HCT116 (cell line): ENCODE data around the gene NUP43. TPM values are rescaled to one million over a fixed set of nuclear protein-coding genes. Genes with fewer than 3 reads are reported as not detected.
"Not testable (repeated sequence)": the region's sequence is repeated elsewhere in the genome, so short reads cannot be mapped to it uniquely, and the experiment has no call there.

ENCODE experiments used
- ATAC-seq: fragments of 200-7000 bp; cut with Tn5 transposase; 2 replicates; pipeline ENCODE4 v1.9.1; 2020; ENCODE audit warnings: mild to moderate bottlenecking, moderate library complexity
- BruUV-seq: library from RNA; stranded (reverse); fragments of 400-500 nt; replicated peaks from 2 replicates; lab custom pipeline; 2021; lab: Mats Ljungman, UMichigan
- CTCF ChIA-PET: fragments of 300-600 bp; sonication (Branson Sonifier 250); formaldehyde crosslinking; loops from one replicate; lab custom pipeline; 2021; ENCODE audit warnings: antibody characterized with exemption; lab: Charles Lee
- POLR2A ChIA-PET: fragments of 300-600, 350-600 bp; sonication (Branson Sonifier 250); formaldehyde crosslinking; loops from one replicate; lab custom pipeline; 2021; ENCODE audit warnings: antibody characterized with exemption; lab: Charles Lee
- RAD21 ChIA-PET, 2 experiments: fragments of 300-600 bp; sonication (Branson Sonifier 250); formaldehyde crosslinking; loops; one replicate each; lab custom pipeline; 2023; ENCODE audit warnings: low total read pairs in 2 of 2; ENCODE audit not compliant: uncharacterized antibody in 2 of 2, unreplicated experiment in 2 of 2, low non-redundant PET in 1 of 2; lab: Charles Lee
- DNase-seq: peaks from one replicate; pipeline ENCODE4 v3.0.0-alpha.2; 2010; ENCODE audit warnings: low read depth, low spot score
- H2AFZ ChIP-seq: fragments of 200-600 bp; shearing (Covaris generic), sonication (generic); 2 replicates; pipeline ENCODE4 v1.6.1; 2017; ENCODE audit warnings: low read depth, mixed run types, mixed read lengths, antibody characterized with exemption, low read length; ENCODE audit not compliant: poor library complexity, severe bottlenecking
- H3K27ac ChIP-seq: 2 replicates; pipeline ENCODE4 v1.5.1; 2012; ENCODE audit warnings: low read depth, low read length
- H3K27me3 ChIP-seq: fragments of 200-600 bp; sonication (generic); 2 replicates; pipeline ENCODE4 v1.6.1; 2016; ENCODE audit warnings: mixed run types, low read length, mixed read lengths; ENCODE audit not compliant: insufficient read depth
- H3K36me3 ChIP-seq, 2 experiments: fragments of 200-500 bp in 1 of 2; fragments of 200-600 bp in 1 of 2; sonication (Bioruptor generic) in 1 of 2; sonication (generic) in 1 of 2; 2 replicates each; pipeline versions ENCODE4 v1.5.1 to v1.6.1; 2014 to 2016; ENCODE audit warnings: low read length in 2 of 2, inconsistent platforms in 1 of 2, mixed read lengths in 1 of 2, mixed run types in 1 of 2; ENCODE audit not compliant: insufficient read depth in 2 of 2, control insufficient read depth in 1 of 2
- H3K4me1 ChIP-seq, 2 experiments: fragments of 200-600 bp in 1 of 2; sonication (generic) in 1 of 2; 2 replicates each; pipeline versions ENCODE4 v1.5.1 to v1.6.1; 2012 to 2017; ENCODE audit warnings: low read length in 2 of 2, inconsistent platforms in 1 of 2, mild to moderate bottlenecking in 1 of 2, mixed read lengths in 1 of 2, mixed run types in 1 of 2, moderate library complexity in 1 of 2; ENCODE audit not compliant: insufficient read depth in 2 of 2, control insufficient read depth in 1 of 2
- H3K4me2 ChIP-seq: fragments of 200-600 bp; sonication (generic); 2 replicates; pipeline ENCODE4 v1.6.1; 2017; ENCODE audit warnings: mixed run types, low read length, mixed read lengths
- H3K4me3 ChIP-seq, 2 experiments: fragments of 200-600 bp in 1 of 2; sonication (generic) in 1 of 2; replicated peaks in 1 of 2; 2 replicates each; pipeline ENCODE4 v1.5.1; 2011 to 2016; ENCODE audit warnings: low read length in 2 of 2, control low read depth in 1 of 2, low read depth in 1 of 2, mild to moderate bottlenecking in 1 of 2, mixed read lengths in 1 of 2, mixed run types in 1 of 2
- H3K79me2 ChIP-seq: fragments of 200-600 bp; sonication (generic); 2 replicates; pipeline ENCODE4 v1.6.1; 2017; ENCODE audit warnings: mild to moderate bottlenecking, mixed run types, low read length, moderate library complexity, mixed read lengths; ENCODE audit not compliant: insufficient read depth
- H3K9ac ChIP-seq: fragments of 200-600 bp; sonication (generic); 2 replicates; pipeline ENCODE4 v1.6.1; 2016; ENCODE audit warnings: low read length, mixed read lengths
- H3K9me2 ChIP-seq: fragments of 200-600 bp; sonication (generic), shearing (Covaris generic); 2 replicates; pipeline ENCODE4 v1.6.1; 2017; ENCODE audit warnings: mixed run types, mild to moderate bottlenecking, moderate library complexity; ENCODE audit not compliant: insufficient read depth
- H3K9me3 ChIP-seq, 2 experiments: fragments of 200-500 bp in 1 of 2; fragments of 200-600 bp in 1 of 2; sonication (Bioruptor generic) in 1 of 2; sonication (generic) in 1 of 2; 2 replicates each; pipeline ENCODE4 v1.6.1; 2014 to 2017; ENCODE audit warnings: low read length in 2 of 2, mixed read lengths in 2 of 2, inconsistent platforms in 1 of 2, low read depth in 1 of 2, mild to moderate bottlenecking in 1 of 2, mixed run types in 1 of 2, moderate library complexity in 1 of 2; ENCODE audit not compliant: control insufficient read depth in 1 of 2, insufficient read depth in 1 of 2
- H4K20me1 ChIP-seq: fragments of 200-600 bp; sonication (generic), shearing (Covaris generic); 2 replicates; pipeline ENCODE4 v1.6.1; 2017; ENCODE audit warnings: mixed run types, mild to moderate bottlenecking, moderate library complexity; ENCODE audit not compliant: insufficient read depth
- EZH2 ChIP-seq: fragments of 200-600 bp; sonication (generic); IDR thresholded peaks from 2 replicates; pipeline ENCODE4 v1.6.1; 2017; ENCODE audit warnings: antibody characterized with exemption, mixed run types
- FOSL1 ChIP-seq: IDR thresholded peaks from 2 replicates; pipeline ENCODE4 v1.6.1; 2012; ENCODE audit warnings: low read depth
- JUND ChIP-seq: IDR thresholded peaks from 2 replicates; pipeline ENCODE4 v1.6.1; 2012
- intact Hi-C: fragments of 100-400 bp; cut with micrococcal nuclease; formaldehyde crosslinking; loops from 2 replicates; pipeline ENCODE4 v1.10.0; 2022
- total RNA-seq: library from RNA; stranded (reverse); gene quantifications from one replicate; pipeline ENCODE4 v1.2.1, GENCODE V29; 2021; ENCODE audit not compliant: unreplicated experiment
- TF ChIP-seq, protein P1 (sequence below): IDR thresholded peaks from 2 replicates; pipeline ENCODE4 v1.6.1; 2012

NUP43 gene
- total RNA-seq, 1 experiment from 2014 or later = 51.0 TPM

- TF ChIP-seq EZH2 = no peak
- TF ChIP-seq, protein P1, sequence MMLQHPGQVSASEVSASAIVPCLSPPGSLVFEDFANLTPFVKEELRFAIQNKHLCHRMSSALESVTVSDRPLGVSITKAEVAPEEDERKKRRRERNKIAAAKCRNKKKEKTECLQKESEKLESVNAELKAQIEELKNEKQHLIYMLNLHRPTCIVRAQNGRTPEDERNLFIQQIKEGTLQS = no peak
Observed at GRCh38 chr6:149749594-149750135, 3.3 kb upstream of the NUP43 start, which contains the start of gene PCMT1 (continued).

- DNase-seq, H3K9me3 ChIP-seq, H4K20me1 ChIP-seq, H3K9me2 ChIP-seq, H3K27me3 ChIP-seq, H3K36me3 ChIP-seq, CTCF ChIA-PET, intact Hi-C loops, H2AFZ ChIP-seq: not testable (repeated sequence)
- peak overlapping the region; percentile 94 for H3K27ac ChIP-seq
- ChIA-PET RAD21 (interaction anchor here in 1 of 2 experiments (0.7 kb wide), 1 partner anchor 47 kb away, joined by 3 read pairs; no protein-coding TSS in a partner anchor), POLR2A (interaction anchor here (0.7 kb wide), 1 partner anchor 217 kb away, joined by 3 read pairs; no protein-coding TSS in a partner anchor)
- peak overlapping the region; percentile 85 to 99 for H3K4me3 ChIP-seq
- TF ChIP-seq JUND (peak; percentile 44; the same call in 1 of the 2 replicates), FOSL1 (peak; percentile 56)
- H3K4me1 ChIP-seq = peaks cover 17 to 28% of the 10 kb centered on the region in 2 experiments
- H3K4me2 ChIP-seq = peak overlapping the region; percentile 91
- TSS peak; percentile 26 for BruUV-seq
- ATAC-seq = peak; percentile 12
- peak overlapping the region; percentile 98 for H3K9ac ChIP-seq
- peaks cover 67% of the 10 kb centered on the region for H3K79me2 ChIP-seq
Observed at GRCh38 chr6:149749082-149749593, 2.8 kb upstream of the NUP43 start.

DNA sequence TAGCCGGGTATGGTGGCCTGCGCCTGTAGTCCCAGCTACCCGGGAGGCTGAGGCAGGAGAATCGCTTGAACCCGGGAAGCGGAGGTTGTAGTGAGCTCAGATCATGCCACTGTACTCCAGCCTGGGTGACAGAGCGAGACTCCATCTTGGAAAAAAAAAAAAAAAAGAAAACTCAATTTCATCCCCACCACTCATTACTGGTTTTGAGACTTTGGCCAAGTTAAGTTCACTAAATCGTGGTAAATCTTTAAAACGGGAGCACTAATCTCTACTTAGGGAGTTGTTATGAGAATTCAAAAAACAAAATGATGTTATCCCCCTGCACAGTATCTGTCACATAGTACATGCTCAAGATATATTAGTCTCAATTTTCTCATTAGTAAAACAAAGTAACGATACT, 1.1 kb downstream of the NUP43 start:
- ATAC-seq, H3K9me3 ChIP-seq, H3K27ac ChIP-seq, CTCF ChIA-PET, DNase-seq, H2AFZ ChIP-seq, H3K27me3 ChIP-seq, H3K9me2 ChIP-seq, H4K20me1 ChIP-seq, intact Hi-C loops, BruUV-seq, POLR2A ChIA-PET: not testable (repeated sequence)
- H3K4me3 ChIP-seq = peak overlapping the region; percentile 90 to 91
- H3K36me3 ChIP-seq = peaks cover 20 to 23% of the 10 kb centered on the region in 2 experiments
- H3K9ac ChIP-seq = peak overlapping the region; percentile 81
- H3K4me2 ChIP-seq = peak overlapping the region; percentile 82
- RAD21 ChIA-PET = interaction anchor here in 1 of 2 experiments (0.6 kb wide), 1 partner anchor 13 kb away, joined by 3 read pairs; no protein-coding TSS in a partner anchor
- peaks cover 39% of the 10 kb centered on the region for H3K79me2 ChIP-seq
- peaks cover 11 to 20% of the 10 kb centered on the region in 2 experiments for H3K4me1 ChIP-seq
